Heart right ventricle (tissue), 16 donors: Measurements from ENCODE around the gene OLR1. TPM values are rescaled to one million over a fixed set of nuclear protein-coding genes. Genes with fewer than 3 reads are reported as not detected.

Experiments
- ATAC-seq, 8 donors: fragments of 200-7000 bp; cut with Tn5 transposase; one replicate each; pipeline ENCODE4 v1.9.1; 2020; ENCODE audit warnings: mild to moderate bottlenecking in 8 of 8, moderate library complexity in 8 of 8, moderate number of reproducible peaks in 1 of 8
- DNase-seq, 2 donors: peaks; one replicate each; pipeline ENCODE4 v3.0.0-alpha.2; 2020
- H3K27ac ChIP-seq, 10 donors: fragments of 200-600 bp; sonication (generic) in 2 of 10; one replicate each; pipeline versions ENCODE4 v1.5.0 to v1.8.0; 2020 to 2022; ENCODE audit warnings: mild to moderate bottlenecking in 3 of 10
- H3K27me3 ChIP-seq, 7 donors: fragments of 200-600 bp; one replicate each; pipeline ENCODE4 v1.8.0; 2021 to 2022; ENCODE audit warnings: mild to moderate bottlenecking in 2 of 7
- H3K36me3 ChIP-seq, 9 donors: fragments of 200-600 bp; sonication (generic) in 1 of 9; one replicate each; pipeline versions ENCODE4 v1.5.0 to v1.8.0; 2020 to 2022; ENCODE audit warnings: mild to moderate bottlenecking in 2 of 9
- H3K4me1 ChIP-seq, 9 donors: fragments of 200-600 bp; sonication (generic) in 1 of 9; one replicate each; pipeline versions ENCODE4 v1.5.0 to v1.8.0; 2020 to 2022; ENCODE audit warnings: mild to moderate bottlenecking in 4 of 9
- H3K4me3 ChIP-seq, 10 donors: fragments of 200-600 bp; sonication (generic) in 2 of 10; one replicate each; pipeline versions ENCODE4 v1.5.0 to v1.8.0; 2020 to 2022; ENCODE audit warnings: mild to moderate bottlenecking in 7 of 10, moderate library complexity in 2 of 10
- H3K9me3 ChIP-seq, 11 donors: fragments of 200-600 bp in 10 of 11; sonication (generic) in 2 of 11; one replicate each; pipeline versions ENCODE4 v1.5.0 to v1.8.0; 2013 to 2022; ENCODE audit warnings: mild to moderate bottlenecking in 2 of 11, control low read depth in 1 of 11, moderate library complexity in 1 of 11
- CTCF ChIP-seq, 9 donors: fragments of 200-600 bp; sonication (generic) in 2 of 9; IDR thresholded peaks; one replicate each; pipeline versions ENCODE4 v1.5.0 to v1.8.0; 2021 to 2022; ENCODE audit warnings: antibody characterized with exemption in 9 of 9, mild to moderate bottlenecking in 5 of 9, moderate library complexity in 1 of 9
- WGBS, 2 donors: extraction: QIAGEN DNeasy Blood & Tissue Kit; methylation state at CpG; one replicate each; pipeline ENCODE4 v1.1.7; 2013; ENCODE audit warnings: inconsistent platforms in 1 of 2; 5-methylcytosine and 5-hydroxymethylcytosine counted together
- intact Hi-C, 10 donors: fragments of 100-400 bp; cut with DNase I; formaldehyde crosslinking; loops; one replicate each; pipeline versions ENCODE4 v1.11.1 to v1.14.2; 2022
- polyA plus RNA-seq, 2 donors: library from polyadenylated mRNA; stranded (reverse); fragments of 200-250 nt; gene quantifications; one replicate each; pipeline ENCODE4 v1.2.3, GENCODE V29; 2013
- total RNA-seq, 10 donors: library from RNA; stranded (reverse); fragmentation: NEBNext Ultra II Directional in 3 of 10; extraction: Animal tissue kit (Norgen Biotek cat#: 25700) in 3 of 10; gene quantifications; one replicate each; pipeline versions ENCODE4 v1.2.1 to v1.2.4, GENCODE V29; 2021 to 2023
- donor health status: Arrhythmogenic right ventricular cardiomyopathy.
- donor health status: ischemic (EF 13 %, LVEDD 7.1; RV severe dilation, severe dysfunction).
- donor health status: healthy with polysubstance abuse.
- donor health status: DM: no; HTN: yes; CAD: no.
- donor health status: DM: no; HTN: no; CAD: no.
- donor health status: ischemic (EF 25% LVEDD 6.9; RV normal size, moderate dysfunction).
- donor health status: ischemic (EF 25% LVEDD 5.7; RV mildly dilated, moderate dysfunction).
- donor health status: healthy.
- donor health status: DM: yes; HTN: yes; CAD: no.
- donor health status: Ischemic cardiomyopathy.
- donor health status: ischemic (EF 35%, LVEDD 5.7; RV mildly dilated, moderate dysfunction).
- donor health status: nonischemic (EF 11% LVEDD 7.7; RV severe dilation, severe dysfunction).
- donor health status: DM: yes; HTN: yes; CAD: no.
- donor health status: PGD.
- donor health status: ischemic (EF 29% LVEDD 5.4; RV normal size, mild dysfunction).
- donor health status: nonischemic (EF 23%, LVEDD 6.1; RV moderate dilation, normal function).

The OLR1 gene
- total and polyA plus RNA-seq, 12 donors: 0.07 to 2.2 (median 0.49) TPM; not detected in 2

DNA sequence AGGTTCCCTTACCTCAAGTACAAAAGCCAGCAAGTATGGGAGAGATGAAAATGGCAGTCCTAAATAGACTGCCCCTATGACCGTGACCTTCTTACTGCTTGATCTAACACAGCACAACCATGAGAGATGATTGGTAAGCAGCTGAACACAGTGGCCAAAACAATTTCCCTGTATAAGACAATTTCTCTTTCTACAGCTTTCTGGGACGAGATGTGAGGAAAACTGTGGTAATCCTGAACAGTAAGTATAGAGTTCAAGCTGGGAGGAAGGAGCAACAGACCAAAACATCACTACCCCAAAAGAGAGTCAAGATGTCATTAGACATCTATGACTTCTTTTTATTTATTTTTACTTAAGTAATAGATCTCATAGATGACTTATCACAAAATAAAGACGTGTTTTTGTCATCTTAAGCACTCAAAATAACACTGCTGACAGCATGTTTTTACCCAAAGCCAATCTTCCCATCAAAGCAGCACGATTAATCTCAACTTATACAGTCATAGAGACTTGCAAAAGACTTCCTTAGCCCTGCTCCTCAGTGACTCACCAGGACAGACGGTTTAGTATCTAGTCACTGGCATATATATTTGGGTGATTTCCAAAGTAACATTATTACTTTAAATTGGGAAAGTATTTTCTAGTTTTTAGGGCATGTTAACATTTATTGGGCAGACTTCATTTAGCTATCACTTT, 10.6 kb upstream of the OLR1 start:
- no peaks in the 10 kb centered on the region for H3K9me3 ChIP-seq
- H3K27me3 ChIP-seq: peaks cover 0 to 49% (median 0%) of the 10 kb centered on the region in 7 donors
- no peaks in the 10 kb centered on the region for H3K36me3 ChIP-seq
- peak overlapping the region in 1 of 10 donors; percentile 10 for H3K27ac ChIP-seq
- WGBS, 2 donors: 56 to 64% methylated on average over 5 of the region's 5 CpGs
- TF ChIP-seq CTCF (IDR thresholded peaks at IDR 0.05): no peak
- ATAC-seq: no peak
- no peak for DNase-seq
- intact Hi-C loops: no loop called here
- H3K4me1 ChIP-seq: peaks cover 0 to 36% (median 0%) of the 10 kb centered on the region in 9 donors
- no peak overlapping the region for H3K4me3 ChIP-seq

DNA sequence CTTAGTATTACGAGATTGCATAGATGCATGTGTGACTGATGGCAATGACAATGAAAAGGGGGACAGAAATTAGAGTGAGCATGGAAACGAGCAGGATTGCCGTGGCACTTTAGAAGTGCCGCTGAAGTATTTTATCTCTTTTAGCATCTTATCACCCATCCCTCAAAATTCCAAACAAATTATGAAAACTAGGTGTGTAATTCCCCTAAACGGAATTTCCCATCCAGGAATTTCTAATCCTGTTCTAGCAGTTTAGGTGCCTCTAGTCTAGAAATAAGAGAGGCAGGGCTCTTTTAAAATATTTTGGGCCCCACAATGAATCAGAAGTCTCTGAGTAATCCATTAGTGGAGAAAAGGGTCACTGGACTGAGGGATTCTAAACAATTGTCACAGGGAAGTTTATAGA, 7.8 kb upstream of the OLR1 start:
- intact Hi-C loops: no loop called here
- DNase-seq: no peak
- 55 to 63% methylated on average over 5 of the region's 5 CpGs for WGBS, 2 donors
- H3K9me3 ChIP-seq: no peaks in the 10 kb centered on the region
- peaks cover 0 to 42% (median 0%) of the 10 kb centered on the region in 7 donors for H3K27me3 ChIP-seq
- no peak for TF ChIP-seq CTCF (IDR thresholded peaks at IDR 0.05)
- ATAC-seq: no peak
- no peak overlapping the region for H3K4me3 ChIP-seq
- H3K27ac ChIP-seq: no peak overlapping the region
- peaks cover 0 to 15% (median 0%) of the 10 kb centered on the region in 9 donors for H3K4me1 ChIP-seq
- H3K36me3 ChIP-seq: no peaks in the 10 kb centered on the region

DNA sequence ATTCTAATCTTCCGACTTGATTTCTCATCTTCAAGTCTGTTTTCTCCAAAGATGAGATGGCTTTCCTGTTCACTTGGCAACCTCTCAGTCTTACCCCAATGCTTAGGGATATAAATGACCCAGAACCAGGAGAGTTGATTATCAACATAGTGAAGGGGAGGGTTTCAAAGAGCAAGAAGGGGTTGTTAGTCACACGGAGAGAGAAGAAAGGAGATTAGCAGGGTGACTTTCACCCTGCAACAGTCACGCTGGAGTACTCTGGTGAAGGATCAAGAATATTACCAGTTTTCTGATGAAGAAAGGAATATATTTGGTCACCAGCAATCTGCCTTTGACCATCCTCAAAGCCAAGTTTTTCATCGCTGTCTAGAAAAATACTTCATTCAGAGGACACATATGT, 6.9 kb upstream of the OLR1 start, which contains the start of gene TMEM52B:
Gene TMEM52B (plus strand): TSS at position 212 of the 400 bp plus-strand sequence. CDS start 543 bp downstream, outside the sequence.
- DNase-seq (no peak), ATAC-seq (no peak)
- Histone ChIP-seq H3K36me3 (no peaks in the 10 kb centered on the region), H3K27me3 (peaks cover 0 to 35% (median 0%) of the 10 kb centered on the region in 7 donors), H3K4me1 (peaks cover 0 to 6% (median 0%) of the 10 kb centered on the region in 9 donors), H3K27ac (no peak within 1 kb of the TSS), H3K4me3 (no peak within 1 kb of the TSS), H3K9me3 (no peaks in the 10 kb centered on the region)
- TF ChIP-seq CTCF (IDR thresholded peaks at IDR 0.05): no peak
- intact Hi-C loops: no loop called here
- 64 to 68% methylated on average over 4 of the region's 4 CpGs for WGBS, 2 donors

DNA sequence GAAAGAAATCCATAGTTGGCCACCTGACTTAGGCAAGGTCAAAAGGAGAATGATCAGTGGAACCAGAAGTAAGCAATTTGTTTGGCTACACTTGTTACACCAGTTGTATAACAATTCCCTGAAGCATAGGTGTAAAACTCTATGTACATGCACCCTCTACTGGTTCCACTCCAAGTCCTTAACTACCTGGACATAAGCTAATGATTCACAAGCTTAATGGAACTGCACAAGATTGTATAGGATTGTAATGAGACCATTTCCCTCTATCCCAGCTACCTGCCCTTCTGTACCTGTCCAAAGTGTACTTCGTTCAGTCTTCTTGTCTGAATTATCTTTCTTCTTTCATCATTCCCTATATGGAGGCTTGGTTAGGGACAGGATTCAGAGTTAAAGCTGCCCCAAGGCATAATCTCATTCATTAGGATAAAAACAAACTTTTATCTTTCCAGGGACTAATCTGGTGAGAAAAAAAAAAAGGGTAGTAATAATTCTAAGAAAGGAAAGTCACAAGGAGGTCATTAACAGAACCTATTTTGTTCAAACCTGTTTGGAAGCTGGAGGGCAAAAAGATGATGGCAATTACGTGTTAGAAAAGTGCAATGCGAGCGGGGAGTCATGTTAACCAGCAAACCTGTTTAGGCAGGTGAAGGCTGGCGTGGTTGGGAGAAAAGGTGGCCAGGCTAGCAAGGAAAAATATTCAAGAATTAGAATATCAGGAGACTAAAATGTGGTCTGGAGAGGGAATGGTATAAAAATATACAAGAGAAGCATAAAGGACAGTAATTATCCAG, 4.1 kb upstream of the OLR1 start:
- no peak overlapping the region for H3K4me3 ChIP-seq
- no peak for TF ChIP-seq CTCF (IDR thresholded peaks at IDR 0.05)
- WGBS, 2 donors: 81 to 83% methylated on average over 5 of the region's 5 CpGs
- H3K27me3 ChIP-seq: peaks cover 0 to 23% (median 0%) of the 10 kb centered on the region in 7 donors
- H3K36me3 ChIP-seq: no peaks in the 10 kb centered on the region
- DNase-seq: no peak
- peaks cover 0 to 11% (median 0%) of the 10 kb centered on the region in 9 donors for H3K4me1 ChIP-seq
- no peak overlapping the region for H3K27ac ChIP-seq
- no peak for ATAC-seq
- no peaks in the 10 kb centered on the region for H3K9me3 ChIP-seq
- intact Hi-C loops: no loop called here
